GM12872 (cell line): ENCODE results near the gene INPP5F.

ENCODE experiments used
- TF ChIP-seq, protein P1 (sequence below): IDR thresholded peaks from 3 replicates; pipeline ENCODE4 v1.5.1; 2011; ENCODE audit warnings: low read depth, mild to moderate bottlenecking, low read length, moderate library complexity; ENCODE audit not compliant: insufficient read depth

Gene INPP5F

DNA sequence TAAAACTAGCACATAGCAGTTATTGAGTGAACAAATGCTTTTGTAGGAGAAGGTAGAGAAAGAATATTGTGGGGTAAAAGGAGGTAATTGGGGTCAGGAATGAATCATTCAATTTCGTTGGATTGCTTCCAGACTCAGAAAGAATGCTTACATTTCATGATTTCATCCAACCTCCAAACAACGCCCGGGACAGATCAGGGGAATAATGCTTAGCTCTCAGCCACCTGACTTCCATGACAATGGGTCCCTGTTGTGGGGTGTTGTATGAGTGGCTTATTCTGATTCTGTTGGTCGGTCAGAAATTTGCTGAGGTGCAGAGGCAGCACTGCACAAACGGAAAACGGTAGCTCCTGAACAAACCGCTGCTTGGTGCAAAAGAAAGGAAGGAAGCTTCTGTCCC is 24.0 kb upstream of the INPP5F start:
- TF ChIP-seq, protein P1, sequence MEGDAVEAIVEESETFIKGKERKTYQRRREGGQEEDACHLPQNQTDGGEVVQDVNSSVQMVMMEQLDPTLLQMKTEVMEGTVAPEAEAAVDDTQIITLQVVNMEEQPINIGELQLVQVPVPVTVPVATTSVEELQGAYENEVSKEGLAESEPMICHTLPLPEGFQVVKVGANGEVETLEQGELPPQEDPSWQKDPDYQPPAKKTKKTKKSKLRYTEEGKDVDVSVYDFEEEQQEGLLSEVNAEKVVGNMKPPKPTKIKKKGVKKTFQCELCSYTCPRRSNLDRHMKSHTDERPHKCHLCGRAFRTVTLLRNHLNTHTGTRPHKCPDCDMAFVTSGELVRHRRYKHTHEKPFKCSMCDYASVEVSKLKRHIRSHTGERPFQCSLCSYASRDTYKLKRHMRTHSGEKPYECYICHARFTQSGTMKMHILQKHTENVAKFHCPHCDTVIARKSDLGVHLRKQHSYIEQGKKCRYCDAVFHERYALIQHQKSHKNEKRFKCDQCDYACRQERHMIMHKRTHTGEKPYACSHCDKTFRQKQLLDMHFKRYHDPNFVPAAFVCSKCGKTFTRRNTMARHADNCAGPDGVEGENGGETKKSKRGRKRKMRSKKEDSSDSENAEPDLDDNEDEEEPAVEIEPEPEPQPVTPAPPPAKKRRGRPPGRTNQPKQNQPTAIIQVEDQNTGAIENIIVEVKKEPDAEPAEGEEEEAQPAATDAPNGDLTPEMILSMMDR: no peak

DNA sequence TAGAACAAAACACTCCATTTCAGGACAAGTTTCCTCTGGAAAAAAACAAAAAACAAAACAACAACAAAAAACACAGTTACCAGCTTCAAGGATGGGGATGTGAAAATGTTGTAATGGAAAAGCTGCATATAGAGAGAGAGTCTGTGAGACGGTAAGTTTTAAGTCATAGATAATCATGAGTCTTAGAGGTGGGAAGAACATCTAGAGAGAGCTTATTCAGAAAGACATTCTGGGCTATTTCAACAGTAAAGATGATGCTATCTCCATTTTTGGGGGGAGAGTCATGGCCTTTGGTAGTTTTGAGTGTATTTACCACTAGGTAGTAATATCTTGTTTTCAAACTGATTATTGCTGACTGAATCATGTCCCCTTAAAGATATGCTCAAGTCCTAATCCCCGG is 23.3 kb upstream of the INPP5F start:
- TF ChIP-seq, protein P1: no peak

DNA sequence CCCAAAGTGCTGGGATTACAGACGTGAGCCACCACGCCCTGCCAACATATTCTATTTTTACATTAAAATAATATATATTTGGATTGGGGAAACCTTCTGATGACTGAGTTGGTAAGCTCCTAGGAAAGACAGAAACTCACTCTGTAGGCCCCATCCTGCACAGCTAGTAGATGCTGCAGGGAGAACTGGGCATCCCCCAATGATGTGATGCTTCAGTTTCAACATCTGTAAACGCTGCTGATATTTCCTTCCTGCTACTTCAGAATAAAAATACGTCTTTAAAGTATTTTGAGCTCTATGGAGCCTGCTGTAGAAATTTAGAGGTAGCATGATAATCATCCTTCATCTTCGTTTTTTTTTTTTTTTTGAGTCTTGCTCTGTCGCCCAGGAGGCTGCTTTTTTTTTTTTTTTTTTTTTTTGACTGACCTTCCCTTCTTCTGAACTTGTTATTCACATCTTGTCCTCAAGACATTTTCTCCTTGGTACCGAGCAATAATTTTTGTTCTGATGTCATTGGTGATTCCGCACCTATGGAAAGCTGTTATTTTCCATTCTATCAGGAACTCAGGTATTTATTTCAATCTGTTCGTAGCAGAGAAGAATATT is 21.8 kb upstream of the INPP5F start:
- TF ChIP-seq, protein P1: no peak

DNA sequence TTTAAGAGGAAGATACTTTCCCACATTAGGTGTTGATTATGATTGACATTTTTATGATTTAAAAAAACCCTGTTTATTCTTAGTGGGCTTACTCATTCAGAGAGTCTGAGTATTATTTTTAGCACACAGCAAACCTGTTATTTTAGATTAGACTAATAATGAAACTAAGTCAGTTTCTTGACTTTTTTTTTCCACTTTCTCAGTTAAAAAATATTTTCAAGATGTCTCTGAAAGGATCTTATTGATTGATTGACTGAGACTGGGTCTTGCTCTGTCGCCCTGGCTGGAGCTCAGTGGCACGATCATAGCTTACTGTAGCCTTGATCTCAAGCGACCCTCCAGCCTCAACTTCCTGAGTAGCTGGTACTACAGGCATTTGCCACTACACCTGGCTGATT is 20.4 kb upstream of the INPP5F start:
- TF ChIP-seq, protein P1: no peak

DNA sequence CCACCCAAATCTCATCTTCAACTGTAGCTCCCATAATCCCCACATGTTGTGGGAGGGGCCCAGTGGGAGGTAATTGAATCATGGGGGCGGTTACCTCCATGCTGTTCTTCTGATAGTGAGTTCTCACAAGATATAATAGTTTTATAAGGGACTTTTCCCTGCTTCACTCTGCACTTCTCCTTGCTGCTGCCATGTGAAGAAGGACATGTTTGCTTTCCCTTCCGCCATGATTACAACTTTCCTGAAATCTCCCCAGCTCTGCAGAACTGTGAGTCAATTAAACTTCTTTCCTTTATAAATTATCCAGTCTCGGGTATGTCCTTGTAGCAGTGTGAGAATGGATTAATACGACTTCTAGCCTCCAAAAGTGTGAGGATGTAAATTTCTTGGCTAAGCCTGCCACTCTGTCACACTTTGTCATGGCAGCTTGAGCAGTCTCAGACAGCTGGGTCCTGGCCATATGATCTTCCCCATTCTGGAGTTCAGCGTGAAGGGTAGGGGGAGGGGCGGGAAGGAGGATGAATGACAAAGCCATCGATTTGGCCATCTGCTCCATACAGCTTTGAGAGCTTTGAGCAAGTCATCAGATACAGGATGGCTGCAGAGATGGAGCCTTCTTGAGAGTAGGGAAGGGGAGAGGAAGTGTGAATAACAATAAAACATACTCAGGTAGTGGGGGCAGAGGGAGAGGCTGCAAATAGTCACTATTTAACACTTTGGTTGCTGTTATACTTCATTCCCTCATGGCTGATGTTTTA is 19.1 kb upstream of the INPP5F start:
- TF ChIP-seq, protein P1: no peak

DNA sequence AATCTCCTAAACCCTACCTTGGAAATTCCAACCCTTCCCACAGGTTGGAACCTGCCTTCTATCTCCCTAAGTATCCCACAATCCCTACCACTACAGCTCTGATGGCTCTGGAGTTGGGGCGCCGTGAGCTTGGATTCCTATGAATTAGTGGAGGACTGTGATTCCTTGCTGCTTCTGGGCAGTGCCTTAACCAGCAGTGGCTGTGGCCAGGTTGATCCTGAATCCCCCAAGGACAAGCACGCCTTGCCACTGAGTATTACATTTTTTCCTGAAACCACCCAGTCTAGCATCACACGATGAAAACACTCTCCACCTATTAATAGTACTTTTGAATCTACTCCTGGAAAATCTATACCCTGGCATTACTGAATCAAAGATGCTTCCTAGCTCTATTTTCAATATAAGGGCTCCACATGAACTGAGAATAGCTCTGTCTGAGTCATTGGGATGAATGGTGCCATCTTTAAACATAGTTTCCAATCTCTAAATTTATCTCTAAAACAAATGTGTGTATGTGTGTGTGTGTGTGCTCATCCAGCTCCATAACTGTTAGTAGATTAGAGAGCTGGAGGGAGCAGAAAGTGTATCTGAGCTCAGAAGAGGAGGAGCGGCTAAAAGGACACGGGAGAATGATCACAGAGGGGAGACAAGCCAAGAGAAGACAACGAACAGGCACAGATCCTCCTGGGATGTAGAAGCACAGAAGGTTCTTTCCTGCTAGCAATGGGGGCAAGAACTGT is 11.9 kb upstream of the INPP5F start:
- TF ChIP-seq, protein P1: no peak

DNA sequence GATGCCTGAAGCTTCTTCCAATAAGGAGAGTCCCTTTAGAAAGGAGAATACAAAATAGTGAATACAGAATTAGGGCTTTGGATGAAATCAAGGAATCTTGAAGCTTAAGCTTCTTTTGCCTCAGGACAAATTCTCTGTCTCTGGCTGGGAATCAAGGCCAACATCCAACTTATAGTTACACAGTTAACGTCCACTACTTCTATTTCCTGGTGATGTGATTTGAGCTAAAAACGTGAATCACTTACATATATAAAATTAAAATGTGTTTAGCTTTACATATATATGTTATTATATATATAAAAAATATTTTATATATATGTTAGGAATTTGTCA is 11.4 kb upstream of the INPP5F start:
- TF ChIP-seq, protein P1: no peak
